Chondrocyte (in vitro differentiated cells): Measurements from ENCODE around the gene PEX10. TPM values are rescaled to one million over a fixed set of nuclear protein-coding genes. Genes with fewer than 3 reads are reported as not detected.

ENCODE experiments used
- DNase-seq: peaks from one replicate; pipeline ENCODE4 v3.0.0; 2021; ENCODE audit warnings: mixed read lengths, low spot score
- H3K27ac Mint-ChIP-seq: one replicate; pipeline ENCODE4 v1.8.0; 2021; ENCODE audit warnings: mild to moderate bottlenecking, moderate library complexity, mixed read lengths; ENCODE audit not compliant: unreplicated experiment
- H3K27me3 Mint-ChIP-seq: 2 replicates; pipeline ENCODE4 v1.8.0; 2021; ENCODE audit warnings: low read depth, mixed read lengths
- H3K36me3 Mint-ChIP-seq: 2 replicates; pipeline ENCODE4 v1.8.0; 2021; ENCODE audit warnings: low read depth, mixed read lengths
- H3K4me1 Mint-ChIP-seq: 2 replicates; pipeline ENCODE4 v1.8.0; 2021; ENCODE audit warnings: low read depth, mild to moderate bottlenecking, mixed read lengths
- H3K4me3 Mint-ChIP-seq: one replicate; pipeline ENCODE4 v1.8.0; 2021; ENCODE audit warnings: mild to moderate bottlenecking, moderate library complexity, mixed read lengths; ENCODE audit not compliant: unreplicated experiment
- H3K9me3 Mint-ChIP-seq: 2 replicates; pipeline ENCODE4 v1.8.0; 2021; ENCODE audit warnings: low read depth, mixed read lengths
- total RNA-seq: library from RNA; stranded (reverse); gene quantifications from 3 replicates; pipeline ENCODE4 v1.2.1, GENCODE V29; 2021
- TF ChIP-seq, protein P1 (sequence below): fragments of 200-600 bp; sonication (generic); IDR thresholded peaks from 2 replicates; pipeline ENCODE4 v1.5.0; 2021; ENCODE audit warnings: antibody characterized with exemption, mild to moderate bottlenecking, moderate library complexity

The PEX10 gene
- total RNA-seq, 1 donor from 2014 or later = 23.4 TPM

GRCh38 chr1:2389644-2390043 lies 22.7 kb downstream of the PEX10 start:
- Mint-ChIP-seq H3K27me3 (no peaks in the 10 kb centered on the region), H3K4me1 (peaks cover 33% of the 10 kb centered on the region), H3K9me3 (no peaks in the 10 kb centered on the region), H3K36me3 (peaks cover 3% of the 10 kb centered on the region), H3K27ac (no peak overlapping the region), H3K4me3 (peak overlapping the region; percentile 69)
- DNase-seq = peak; percentile 50
- TF ChIP-seq, protein P1, sequence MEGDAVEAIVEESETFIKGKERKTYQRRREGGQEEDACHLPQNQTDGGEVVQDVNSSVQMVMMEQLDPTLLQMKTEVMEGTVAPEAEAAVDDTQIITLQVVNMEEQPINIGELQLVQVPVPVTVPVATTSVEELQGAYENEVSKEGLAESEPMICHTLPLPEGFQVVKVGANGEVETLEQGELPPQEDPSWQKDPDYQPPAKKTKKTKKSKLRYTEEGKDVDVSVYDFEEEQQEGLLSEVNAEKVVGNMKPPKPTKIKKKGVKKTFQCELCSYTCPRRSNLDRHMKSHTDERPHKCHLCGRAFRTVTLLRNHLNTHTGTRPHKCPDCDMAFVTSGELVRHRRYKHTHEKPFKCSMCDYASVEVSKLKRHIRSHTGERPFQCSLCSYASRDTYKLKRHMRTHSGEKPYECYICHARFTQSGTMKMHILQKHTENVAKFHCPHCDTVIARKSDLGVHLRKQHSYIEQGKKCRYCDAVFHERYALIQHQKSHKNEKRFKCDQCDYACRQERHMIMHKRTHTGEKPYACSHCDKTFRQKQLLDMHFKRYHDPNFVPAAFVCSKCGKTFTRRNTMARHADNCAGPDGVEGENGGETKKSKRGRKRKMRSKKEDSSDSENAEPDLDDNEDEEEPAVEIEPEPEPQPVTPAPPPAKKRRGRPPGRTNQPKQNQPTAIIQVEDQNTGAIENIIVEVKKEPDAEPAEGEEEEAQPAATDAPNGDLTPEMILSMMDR = no peak

DNA sequence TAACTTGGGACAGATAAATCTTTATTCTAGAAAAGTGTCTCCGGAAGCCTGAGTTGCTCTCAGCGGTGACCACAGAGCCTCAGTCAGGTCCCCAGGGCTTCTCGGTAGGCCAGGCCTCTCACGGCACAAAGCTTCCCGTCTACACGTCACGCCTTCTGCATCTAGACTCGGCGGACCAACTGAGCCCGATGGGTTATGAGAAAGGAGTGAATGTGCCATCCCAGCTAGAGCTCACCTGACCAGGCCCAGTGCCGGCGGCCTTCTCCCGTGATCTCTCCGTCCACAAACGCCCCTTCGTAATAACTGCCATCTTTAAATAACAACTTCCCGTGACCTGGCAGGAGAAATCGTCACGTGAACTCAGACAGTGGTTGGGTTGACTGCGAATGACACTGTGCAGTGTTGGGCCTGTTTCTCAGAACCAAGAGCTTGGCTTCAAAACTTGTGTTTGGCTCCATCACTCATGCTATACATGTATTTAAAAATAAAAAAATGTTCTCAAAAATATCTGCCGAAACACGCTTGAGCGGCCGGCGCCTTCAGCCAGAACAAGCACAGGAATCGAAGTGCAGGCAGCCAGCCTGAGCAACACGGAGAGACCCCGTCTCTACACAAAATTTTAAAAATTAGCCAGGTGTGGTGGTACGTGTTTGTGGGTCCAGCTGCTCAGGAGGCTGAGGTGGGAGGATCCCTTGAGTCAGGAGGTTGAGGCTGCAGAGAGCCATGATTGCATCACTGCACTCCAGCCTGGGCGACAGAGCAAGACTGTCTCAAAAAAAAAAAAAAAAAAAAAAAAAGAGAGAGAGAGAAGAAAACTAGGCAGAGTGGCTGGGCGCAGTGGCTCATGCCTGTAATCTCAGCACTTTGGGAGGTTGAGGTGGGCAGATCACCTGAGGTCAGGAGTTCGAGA lies 24.1 kb downstream of the PEX10 start:
- Mint-ChIP-seq H3K27ac (no peak overlapping the region), H3K4me1 (peaks cover 23% of the 10 kb centered on the region), H3K4me3 (no peak overlapping the region), H3K9me3 (no peaks in the 10 kb centered on the region), H3K36me3 (peaks cover 3% of the 10 kb centered on the region), H3K27me3 (no peaks in the 10 kb centered on the region)
- DNase-seq = peak; percentile 68
- TF ChIP-seq, protein P1 = no peak

DNA sequence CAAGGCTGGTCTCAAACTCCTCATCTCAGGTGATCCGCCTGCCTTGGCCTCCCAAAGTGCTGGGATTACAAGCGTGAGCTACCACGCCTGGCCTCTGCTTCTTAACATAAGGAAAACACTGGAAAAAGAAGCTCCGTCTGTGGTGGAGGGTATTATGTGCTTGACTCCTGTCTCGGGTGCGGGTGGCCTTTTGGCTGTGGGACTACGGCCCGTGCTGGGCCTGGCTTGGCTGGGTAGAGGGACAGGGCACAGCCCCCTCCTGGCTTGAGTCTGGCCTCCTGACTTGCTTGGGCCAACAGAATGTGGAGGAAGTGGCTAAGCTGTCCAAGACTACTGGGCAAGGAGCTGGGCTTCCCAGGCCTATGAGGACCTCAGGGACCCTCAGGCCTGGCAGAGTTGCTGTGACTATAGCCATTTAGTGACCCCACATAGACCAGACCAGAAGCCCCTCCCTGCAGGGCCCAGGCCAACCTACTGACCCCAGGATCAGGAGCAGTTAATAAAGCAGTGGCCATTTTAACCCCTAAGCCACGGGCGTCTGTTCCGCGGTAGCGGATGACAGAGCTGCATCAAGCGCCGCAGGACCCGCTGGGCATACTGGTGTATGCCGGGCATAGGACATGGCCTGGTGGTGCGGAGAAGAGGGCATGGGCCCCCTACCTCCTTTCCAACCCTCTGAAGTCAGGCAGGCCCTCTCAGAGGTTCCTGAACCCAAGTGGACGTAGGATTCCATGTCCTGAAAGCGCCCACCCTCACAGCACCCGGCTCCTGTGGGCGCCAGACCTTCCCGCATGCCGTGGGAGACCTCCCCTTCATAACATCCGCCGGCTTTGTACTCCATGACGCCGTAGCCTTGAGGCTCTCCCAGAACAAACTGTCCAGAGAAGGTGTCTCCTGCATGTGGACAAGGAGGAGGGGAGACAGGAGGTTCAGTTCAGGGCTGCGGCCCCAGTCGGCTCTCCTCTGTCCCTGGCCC lies 25.4 kb downstream of the PEX10 start:
- no peak overlapping the region for H3K27ac Mint-ChIP-seq
- no peaks in the 10 kb centered on the region for H3K36me3 Mint-ChIP-seq
- no peak overlapping the region for H3K4me3 Mint-ChIP-seq
- peaks cover 11% of the 10 kb centered on the region for H3K4me1 Mint-ChIP-seq
- no peaks in the 10 kb centered on the region for H3K27me3 Mint-ChIP-seq
- TF ChIP-seq, protein P1 = no peak
- H3K9me3 Mint-ChIP-seq = no peaks in the 10 kb centered on the region
- DNase-seq = peak; percentile 85

GRCh38 chr1:2385606-2386280 lies 26.6 kb downstream of the PEX10 start:
- peak; percentile 83 for DNase-seq
- Mint-ChIP-seq H3K27ac (no peak overlapping the region), H3K36me3 (no peaks in the 10 kb centered on the region), H3K4me3 (no peak overlapping the region), H3K27me3 (no peaks in the 10 kb centered on the region), H3K9me3 (no peaks in the 10 kb centered on the region), H3K4me1 (peaks cover 10% of the 10 kb centered on the region)
- TF ChIP-seq, protein P1 = no peak
